CD4-positive, alpha-beta memory T cell (primary cell): Measurements from ENCODE around the gene TOMM7. TPM values are rescaled to one million over a fixed set of nuclear protein-coding genes. Genes with fewer than 3 reads are reported as not detected.
A peak's percentile ranks its signal among the peaks of the same experiment; 100 is the strongest.
"Not testable (repeated sequence)": the region's sequence is repeated elsewhere in the genome, so short reads cannot be mapped to it uniquely, and the experiment has no call there.

Experiments used
- CTCF ChIA-PET: fragments of 350-600 bp; sonication (Branson Sonifier 250); formaldehyde crosslinking; loops from one replicate; lab custom pipeline; 2021; ENCODE audit warnings: inconsistent platforms; ENCODE audit not compliant: partially characterized antibody; lab: Charles Lee
- POLR2A ChIA-PET: fragments of 350-600 bp; sonication (Branson Sonifier 250); formaldehyde crosslinking; loops from one replicate; lab custom pipeline; 2021; ENCODE audit not compliant: partially characterized antibody; lab: Charles Lee
- DNase-seq, 5 donors: peaks; one replicate each; pipeline versions ENCODE4 v3.0.0 to v3.0.0-alpha.2; 2020 to 2022; ENCODE audit warnings: mixed read lengths in 1 of 5
- H3K27ac ChIP-seq: one replicate; pipeline ENCODE4 v1.7.0; 2013; ENCODE audit warnings: low read depth, low read length
- H3K27me3 ChIP-seq: 2 replicates; pipeline ENCODE4 v1.7.0; 2013; ENCODE audit warnings: mild to moderate bottlenecking, low read length, moderate library complexity; ENCODE audit not compliant: insufficient read depth
- H3K36me3 ChIP-seq: 2 replicates; pipeline ENCODE4 v1.7.0; 2013; ENCODE audit warnings: mild to moderate bottlenecking, low read length, moderate library complexity; ENCODE audit not compliant: insufficient read depth
- H3K4me1 ChIP-seq: 2 replicates; pipeline ENCODE4 v1.7.0; 2013; ENCODE audit warnings: mild to moderate bottlenecking, low read length, moderate library complexity; ENCODE audit not compliant: insufficient read depth
- H3K4me3 ChIP-seq, 2 donors: one replicate each; pipeline ENCODE4 v1.7.0; 2013; ENCODE audit warnings: low read length in 2 of 2, mild to moderate bottlenecking in 1 of 2
- H3K9me3 ChIP-seq, 2 donors: one replicate each; pipeline ENCODE4 v1.7.0; 2013; ENCODE audit warnings: low read length in 2 of 2, control low read depth in 1 of 2; ENCODE audit not compliant: control insufficient read depth in 1 of 2
- H3K27ac Mint-ChIP-seq, 7 donors: one replicate each; pipeline ENCODE4 v1.8.0; 2020 to 2021; ENCODE audit warnings: mixed read lengths in 7 of 7, mild to moderate bottlenecking in 6 of 7, inconsistent platforms in 3 of 7, moderate library complexity in 3 of 7
- H3K27me3 Mint-ChIP-seq, 2 donors: one replicate each; pipeline ENCODE4 v1.8.0; 2020 to 2021; ENCODE audit warnings: mixed read lengths in 2 of 2
- H3K36me3 Mint-ChIP-seq, 2 donors: one replicate each; pipeline ENCODE4 v1.8.0; 2020 to 2021; ENCODE audit warnings: mixed read lengths in 2 of 2, inconsistent platforms in 1 of 2, mild to moderate bottlenecking in 1 of 2
- H3K4me1 Mint-ChIP-seq, 4 donors: one replicate each; pipeline ENCODE4 v1.8.0; 2020 to 2021; ENCODE audit warnings: mixed read lengths in 4 of 4, mild to moderate bottlenecking in 1 of 4
- H3K4me3 Mint-ChIP-seq, 8 donors: one replicate each; pipeline ENCODE4 v1.8.0; 2020 to 2021; ENCODE audit warnings: mixed read lengths in 8 of 8, mild to moderate bottlenecking in 7 of 8, moderate library complexity in 6 of 8, inconsistent platforms in 3 of 8
- H3K9me3 Mint-ChIP-seq, 8 donors: one replicate each; pipeline ENCODE4 v1.8.0; 2020 to 2021; ENCODE audit warnings: mixed read lengths in 8 of 8, mild to moderate bottlenecking in 5 of 8, inconsistent platforms in 3 of 8, moderate library complexity in 1 of 8
- intact Hi-C: fragments of 100-400 bp; cut with micrococcal nuclease; formaldehyde crosslinking; loops from one replicate; pipeline ENCODE4 v1.15.1; 2023
- polyA plus RNA-seq, 2 donors: library from polyadenylated mRNA; unstranded; fragments of 300-500 nt; fragmentation: Illumina TruSeq; gene quantifications; one replicate each; pipeline ENCODE4 v1.2.3, GENCODE V29; 2021
- total RNA-seq, 2 experiments: library from RNA; stranded (reverse); gene quantifications; one replicate each; pipeline ENCODE4 v1.2.3, GENCODE V29; 2021

TOMM7 gene
- total and polyA plus RNA-seq, 4 experiments from 2014 or later = 267 to 701 (median 595) TPM

DNA sequence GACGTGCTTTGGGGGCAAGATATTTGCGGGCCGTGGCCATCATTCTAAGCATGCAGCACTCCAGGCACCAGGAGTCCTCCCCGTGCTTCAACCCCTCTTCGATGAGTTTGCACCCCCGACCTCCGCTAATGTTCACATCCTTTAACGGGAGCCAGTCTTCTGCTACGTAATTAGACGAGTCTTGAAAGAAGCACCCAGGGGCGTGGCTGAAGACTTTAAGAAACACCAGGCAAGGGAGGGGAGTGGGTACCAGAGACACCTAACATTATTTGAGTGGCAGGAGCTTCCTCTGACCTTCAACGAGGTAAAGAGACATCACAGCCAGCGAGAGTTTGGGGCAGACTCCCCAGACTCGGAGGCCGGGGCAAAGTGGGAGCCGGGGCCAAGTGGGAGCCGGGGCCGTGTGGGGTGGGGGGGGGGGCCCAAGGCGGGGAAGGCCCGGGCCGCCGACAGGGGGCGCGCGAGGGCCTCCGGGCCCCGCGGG is 31.1 kb upstream of the TOMM7 start:
- no peaks in the 10 kb centered on the region for H3K36me3 ChIP-seq
- Mint-ChIP-seq H3K27me3 (peaks cover 0 to 2% of the 10 kb centered on the region in 2 donors), H3K36me3 (peaks cover 6 to 18% of the 10 kb centered on the region in 2 donors), H3K27ac (peak overlapping the region; percentile 79 to 99 (median 97)), H3K9me3 (no peaks in the 10 kb centered on the region), H3K4me1 (peaks cover 8 to 20% (median 16%) of the 10 kb centered on the region in 4 donors), H3K4me3 (peak overlapping the region; percentile 91 to 99 (median 95))
- peak overlapping the region in 1 of 2 donors; percentile 63 for H3K4me3 ChIP-seq
- H3K9me3 ChIP-seq = no peaks in the 10 kb centered on the region
- ChIA-PET CTCF (interaction anchor here (0.6 to 3.4 kb wide), 10 partner anchors 14 to 292 kb away, joined by 3 to 17 read pairs (median 4); partner anchors contain the start of gene TOMM7), POLR2A (interaction anchor here (1.4 to 1.5 kb wide), 2 partner anchors 33 to 175 kb away, joined by 3 read pairs; no protein-coding TSS in a partner anchor)
- DNase-seq = peak in 4 of 5 donors; percentile 65 to 77 (median 70)
- no peaks in the 10 kb centered on the region for H3K27me3 ChIP-seq
- peaks cover 20% of the 10 kb centered on the region for H3K4me1 ChIP-seq
- H3K27ac ChIP-seq = peak overlapping the region; percentile 90
- intact Hi-C loops = loop anchor here (1.0 to 2.0 kb wide), 4 partner anchors 31 to 293 kb away; partner anchors contain the start of genes HYCC1 and TOMM7

DNA sequence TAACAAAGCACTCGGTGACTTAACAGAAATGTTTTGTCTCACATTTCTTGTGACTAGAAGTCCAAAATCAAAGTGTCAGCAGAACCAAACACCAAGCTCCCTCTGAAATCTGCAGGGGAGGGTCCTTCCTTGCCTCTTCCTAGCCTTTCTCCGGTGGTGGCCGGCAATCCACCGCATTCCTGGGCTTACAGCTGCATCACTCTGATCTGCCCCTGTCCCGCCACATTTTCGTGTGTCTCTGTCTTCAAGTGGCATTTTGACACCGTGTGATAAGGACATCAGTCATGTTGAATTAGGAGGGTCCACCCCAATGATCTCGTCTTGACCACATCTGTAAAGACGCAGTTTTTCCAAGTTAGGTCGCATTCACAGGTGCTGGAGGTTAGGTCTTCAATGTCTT is 30.5 kb upstream of the TOMM7 start:
- peaks cover 0 to 2% of the 10 kb centered on the region in 2 donors for H3K27me3 Mint-ChIP-seq
- H3K4me1 Mint-ChIP-seq = peaks cover 8 to 20% (median 16%) of the 10 kb centered on the region in 4 donors
- H3K9me3 Mint-ChIP-seq = no peaks in the 10 kb centered on the region
- Histone ChIP-seq H3K9me3 (no peaks in the 10 kb centered on the region), H3K4me1 (peaks cover 20% of the 10 kb centered on the region), H3K27me3 (no peaks in the 10 kb centered on the region), H3K36me3 (no peaks in the 10 kb centered on the region), H3K27ac (no peak overlapping the region), H3K4me3 (no peak overlapping the region)
- POLR2A ChIA-PET = interaction anchor here (1.4 kb wide), 1 partner anchor 32 kb away, joined by 3 read pairs; no protein-coding TSS in a partner anchor
- intact Hi-C loops = no loop called here
- H3K27ac Mint-ChIP-seq = peak overlapping the region in 4 of 7 donors; percentile 79 to 99 (median 97)
- H3K36me3 Mint-ChIP-seq = peaks cover 3 to 12% of the 10 kb centered on the region in 2 donors
- DNase-seq = no peak
- H3K4me3 Mint-ChIP-seq = peak overlapping the region; percentile 91 to 99 (median 95)
- CTCF ChIA-PET = interaction anchor here (0.6 to 3.4 kb wide), 9 partner anchors 13 to 291 kb away, joined by 3 to 17 read pairs (median 3); no protein-coding TSS in a partner anchor

GRCh38 chr7:22851145-22851544 is 28.5 kb upstream of the TOMM7 start:
- Mint-ChIP-seq H3K27ac (no peak overlapping the region), H3K36me3 (peaks cover under 1 to 5% of the 10 kb centered on the region in 2 donors), H3K9me3 (no peaks in the 10 kb centered on the region), H3K4me3 (no peak overlapping the region), H3K27me3 (peaks cover 0 to 2% of the 10 kb centered on the region in 2 donors), H3K4me1 (peaks cover 8 to 17% (median 13%) of the 10 kb centered on the region in 4 donors)
- POLR2A ChIA-PET = interaction anchor here (1.2 kb wide), 1 partner anchor 29 kb away, joined by 4 read pairs; the partner anchor contains the start of gene TOMM7
- DNase-seq = no peak
- no peaks in the 10 kb centered on the region for H3K36me3 ChIP-seq
- no peak overlapping the region for H3K4me3 ChIP-seq
- H3K27ac ChIP-seq = no peak overlapping the region
- CTCF ChIA-PET = interaction anchor here (0.7 to 1.9 kb wide), 3 partner anchors 10 to 205 kb away, joined by 3 to 5 read pairs (median 5); no protein-coding TSS in a partner anchor
- H3K9me3 ChIP-seq = no peaks in the 10 kb centered on the region
- intact Hi-C loops = no loop called here
- H3K27me3 ChIP-seq = no peaks in the 10 kb centered on the region
- H3K4me1 ChIP-seq = peaks cover 19% of the 10 kb centered on the region

DNA sequence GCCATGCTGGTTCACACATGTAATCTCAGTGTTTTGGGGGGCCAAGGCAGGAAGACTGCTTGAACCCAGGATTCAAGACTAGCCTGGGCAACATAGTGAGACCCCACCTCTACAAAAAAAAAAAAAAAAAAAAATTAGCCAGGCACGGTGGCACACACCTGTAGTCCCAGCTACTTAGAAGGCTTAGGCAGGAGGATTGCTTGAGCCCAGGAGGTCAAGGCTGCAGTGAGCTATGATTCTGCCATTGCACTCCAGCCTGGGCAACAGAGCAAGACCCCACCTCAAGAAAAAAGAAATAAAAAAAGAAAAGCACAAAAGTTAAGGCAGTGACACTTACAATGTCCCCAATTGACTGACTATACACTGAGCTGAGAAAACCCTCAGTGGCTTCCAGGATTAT is 27.7 kb upstream of the TOMM7 start:
- H3K27me3 ChIP-seq, H3K36me3 Mint-ChIP-seq, DNase-seq, H3K36me3 ChIP-seq, intact Hi-C loops, H3K9me3 Mint-ChIP-seq, POLR2A ChIA-PET, H3K4me3 ChIP-seq, H3K4me3 Mint-ChIP-seq, H3K27me3 Mint-ChIP-seq, H3K9me3 ChIP-seq, H3K27ac ChIP-seq, H3K27ac Mint-ChIP-seq: not testable (repeated sequence)
- CTCF ChIA-PET = interaction anchor here (1.5 to 1.9 kb wide), 3 partner anchors 10 to 205 kb away, joined by 4 to 5 read pairs (median 4); no protein-coding TSS in a partner anchor
- H3K4me1 ChIP-seq = peaks cover 13% of the 10 kb centered on the region
- H3K4me1 Mint-ChIP-seq = peaks cover 7 to 15% (median 8%) of the 10 kb centered on the region in 4 donors

GRCh38 chr7:22849662-22850061 is 27.0 kb upstream of the TOMM7 start:
- ChIA-PET CTCF (interaction anchor here (1.5 to 1.9 kb wide), 3 partner anchors 11 to 205 kb away, joined by 4 to 5 read pairs (median 4); no protein-coding TSS in a partner anchor), POLR2A (no interaction called here)
- Histone ChIP-seq H3K27ac (no peak overlapping the region), H3K4me3 (no peak overlapping the region), H3K9me3 (no peaks in the 10 kb centered on the region), H3K36me3 (no peaks in the 10 kb centered on the region), H3K4me1 (peaks cover 6% of the 10 kb centered on the region), H3K27me3 (no peaks in the 10 kb centered on the region)
- peaks cover 0 to 2% of the 10 kb centered on the region in 2 donors for H3K27me3 Mint-ChIP-seq
- no peak overlapping the region for H3K4me3 Mint-ChIP-seq
- no peaks in the 10 kb centered on the region for H3K9me3 Mint-ChIP-seq
- intact Hi-C loops = no loop called here
- H3K4me1 Mint-ChIP-seq = peaks cover 3 to 8% (median 4%) of the 10 kb centered on the region in 4 donors
- no peak overlapping the region for H3K27ac Mint-ChIP-seq
- no peak for DNase-seq
- H3K36me3 Mint-ChIP-seq = peaks cover 0 to 4% of the 10 kb centered on the region in 2 donors

GRCh38 chr7:22849172-22849571 is 26.5 kb upstream of the TOMM7 start:
- no peak for DNase-seq
- CTCF ChIA-PET = interaction anchor here (1.6 to 1.9 kb wide), 2 partner anchors 11 to 206 kb away, joined by 4 to 5 read pairs; no protein-coding TSS in a partner anchor
- H3K4me1 Mint-ChIP-seq = peaks cover 3 to 6% (median 4%) of the 10 kb centered on the region in 4 donors

DNA sequence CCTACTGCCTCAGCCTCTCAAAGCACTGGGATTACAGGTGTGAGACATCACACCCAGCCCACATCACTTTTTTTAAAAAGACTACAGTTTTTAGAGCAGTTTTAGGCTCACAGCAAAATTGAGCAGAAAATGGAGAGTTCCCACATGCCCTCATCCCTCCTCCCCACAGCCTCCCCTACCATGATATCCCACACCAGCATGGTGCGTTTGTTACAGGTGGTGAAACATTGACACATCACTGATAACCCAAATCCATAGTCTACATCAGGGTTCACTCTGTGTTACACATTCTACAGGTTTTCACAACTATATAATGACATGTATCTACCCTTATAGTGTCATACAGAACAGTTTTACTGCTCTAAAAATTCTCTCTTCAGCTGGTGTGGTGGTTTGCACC is 24.3 kb upstream of the TOMM7 start:
- no peak for DNase-seq
- CTCF ChIA-PET = interaction anchor here (0.9 kb wide), 1 partner anchor 209 kb away, joined by 3 read pairs; no protein-coding TSS in a partner anchor
- Mint-ChIP-seq H3K4me1 (no peaks in the 10 kb centered on the region), H3K4me3 (no peak overlapping the region), H3K27me3 (peaks cover 0 to 2% of the 10 kb centered on the region in 2 donors), H3K27ac (no peak overlapping the region), H3K9me3 (no peaks in the 10 kb centered on the region), H3K36me3 (no peaks in the 10 kb centered on the region)
- H3K27ac ChIP-seq = no peak overlapping the region
- no peaks in the 10 kb centered on the region for H3K27me3 ChIP-seq
- intact Hi-C loops = no loop called here
- no peaks in the 10 kb centered on the region for H3K9me3 ChIP-seq
- no peaks in the 10 kb centered on the region for H3K4me1 ChIP-seq
- no peak overlapping the region for H3K4me3 ChIP-seq
- no peaks in the 10 kb centered on the region for H3K36me3 ChIP-seq
- POLR2A ChIA-PET = no interaction called here

More at GRCh38 chr7:22849172-22849571, 26.5 kb upstream of the TOMM7 start:
- Histone ChIP-seq H3K9me3 (no peaks in the 10 kb centered on the region), H3K4me1 (peaks cover 6% of the 10 kb centered on the region), H3K27ac (no peak overlapping the region), H3K4me3 (no peak overlapping the region), H3K27me3 (no peaks in the 10 kb centered on the region), H3K36me3 (no peaks in the 10 kb centered on the region)
- H3K27me3 Mint-ChIP-seq = peaks cover 0 to 2% of the 10 kb centered on the region in 2 donors
- H3K27ac Mint-ChIP-seq = peak overlapping the region in 1 of 7 donors; percentile 3
- no peaks in the 10 kb centered on the region for H3K9me3 Mint-ChIP-seq
- intact Hi-C loops = no loop called here
- POLR2A ChIA-PET = no interaction called here
- peaks cover 0 to 2% of the 10 kb centered on the region in 2 donors for H3K36me3 Mint-ChIP-seq
- no peak overlapping the region for H3K4me3 Mint-ChIP-seq
